DND-41 (cell line): Measurements from ENCODE around the gene ACTL9.

Experiments used
- CTCF ChIP-seq: IDR thresholded peaks from 2 replicates; pipeline ENCODE4 v1.5.1; 2012; ENCODE audit warnings: borderline replicate concordance, low read length, moderate library complexity, mild to moderate bottlenecking; ENCODE audit not compliant: poor library complexity, severe bottlenecking; ENCODE audit errors: extremely low read depth
- EZH2 ChIP-seq: IDR thresholded peaks from 3 replicates; pipeline ENCODE4 v1.6.1; 2012; ENCODE audit warnings: borderline replicate concordance, low read depth, mild to moderate bottlenecking, moderate library complexity, low read length, inconsistent platforms; ENCODE audit not compliant: severe bottlenecking

DNA sequence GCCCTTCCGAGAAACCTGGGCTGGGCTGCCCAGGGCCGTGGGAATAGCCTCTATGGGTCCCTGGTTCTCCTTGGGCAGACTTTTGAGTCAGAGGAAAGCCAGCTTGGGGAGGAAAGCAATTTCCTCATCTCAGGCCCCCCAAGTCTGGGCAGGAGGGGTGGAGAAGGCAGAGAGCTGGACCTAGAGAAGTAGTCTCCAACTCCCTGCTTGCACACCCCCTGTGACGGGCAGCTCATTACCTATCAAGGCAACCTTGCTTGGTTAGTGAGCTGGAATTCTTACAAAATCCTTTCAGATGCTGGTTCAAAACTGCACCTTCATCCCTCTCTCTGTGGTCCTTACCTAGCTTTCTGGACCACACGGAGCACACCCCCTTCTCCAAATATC is 33.9 kb downstream of the ACTL9 start:
- TF ChIP-seq CTCF (no peak), EZH2 (no peak)
